Type B pancreatic cell (in vitro differentiated cells): ENCODE results near the gene UCN. TPM values are rescaled to one million over a fixed set of nuclear protein-coding genes. Genes with fewer than 3 reads are reported as not detected.

Experiments used
- DNase-seq: peaks from one replicate; pipeline ENCODE4 v3.0.0; 2021; ENCODE audit warnings: mixed read lengths; ENCODE audit not compliant: unreplicated experiment; ENCODE audit errors: extremely low spot score
- H3K27ac Mint-ChIP-seq: 2 replicates; pipeline ENCODE4 v1.8.0; 2021; ENCODE audit warnings: mild to moderate bottlenecking, mixed read lengths
- H3K27me3 Mint-ChIP-seq: 2 replicates; pipeline ENCODE4 v1.8.0; 2021; ENCODE audit warnings: mixed read lengths
- H3K36me3 Mint-ChIP-seq: 2 replicates; pipeline ENCODE4 v1.8.0; 2021; ENCODE audit warnings: mixed read lengths
- H3K4me1 Mint-ChIP-seq: one replicate; pipeline ENCODE4 v1.8.0; 2021; ENCODE audit warnings: mixed read lengths; ENCODE audit not compliant: unreplicated experiment
- H3K4me3 Mint-ChIP-seq: 2 replicates; pipeline ENCODE4 v1.8.0; 2021; ENCODE audit warnings: mild to moderate bottlenecking, mixed read lengths
- H3K9me3 Mint-ChIP-seq: 2 replicates; pipeline ENCODE4 v1.8.0; 2021; ENCODE audit warnings: mixed read lengths
- total RNA-seq: library from RNA; stranded (reverse); gene quantifications from 2 replicates; pipeline ENCODE4 v1.2.1, GENCODE V29; 2021; ENCODE audit warnings: low replicate concordance
- TF ChIP-seq, protein P1 (sequence below): fragments of 200-600 bp; sonication (generic); conservative IDR thresholded peaks from 2 replicates; pipeline ENCODE4 v1.5.0; 2021; ENCODE audit warnings: antibody characterized with exemption, mild to moderate bottlenecking

UCN gene
- total RNA-seq, 1 donor from 2014 or later = 4.1 TPM

DNA sequence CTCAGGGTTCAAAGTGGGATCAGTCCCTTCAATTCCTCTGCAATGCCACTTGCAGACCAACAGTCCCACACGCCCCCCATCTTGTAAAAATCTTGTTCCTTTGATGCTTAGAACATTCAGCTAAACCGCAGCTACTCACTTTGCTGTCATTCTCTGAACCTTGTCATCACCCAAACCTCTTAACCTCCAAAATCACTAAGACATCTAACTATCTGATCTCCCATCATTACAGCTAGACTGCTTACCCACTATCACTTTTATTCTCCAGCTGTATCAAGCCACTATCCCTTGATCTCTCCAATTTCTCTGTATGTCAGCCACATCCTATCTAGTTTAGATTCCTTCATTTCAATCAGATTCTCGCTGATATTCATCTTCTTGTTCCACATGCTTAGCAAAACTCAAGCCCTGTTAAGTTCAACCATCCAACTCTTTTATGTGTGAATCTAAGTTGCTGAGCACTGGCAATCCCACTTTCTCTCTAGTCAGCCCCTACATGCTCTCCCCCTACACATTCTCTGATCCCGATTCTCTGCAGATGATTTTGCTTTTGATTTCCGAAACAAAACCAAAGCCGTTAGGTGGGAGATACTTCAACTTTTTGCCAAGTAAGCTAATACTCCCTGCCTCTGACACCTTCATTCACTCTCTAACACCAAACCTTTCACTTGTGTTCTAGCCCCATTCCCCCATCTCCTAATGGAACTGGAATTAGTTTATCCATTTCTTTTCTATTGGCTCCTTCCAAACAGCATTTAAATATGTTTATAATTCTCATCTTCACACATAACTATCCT is 43.8 kb upstream of the UCN start:
- Mint-ChIP-seq H3K4me3 (no peak overlapping the region), H3K27ac (no peak overlapping the region), H3K4me1 (peaks cover 24% of the 10 kb centered on the region)

DNA sequence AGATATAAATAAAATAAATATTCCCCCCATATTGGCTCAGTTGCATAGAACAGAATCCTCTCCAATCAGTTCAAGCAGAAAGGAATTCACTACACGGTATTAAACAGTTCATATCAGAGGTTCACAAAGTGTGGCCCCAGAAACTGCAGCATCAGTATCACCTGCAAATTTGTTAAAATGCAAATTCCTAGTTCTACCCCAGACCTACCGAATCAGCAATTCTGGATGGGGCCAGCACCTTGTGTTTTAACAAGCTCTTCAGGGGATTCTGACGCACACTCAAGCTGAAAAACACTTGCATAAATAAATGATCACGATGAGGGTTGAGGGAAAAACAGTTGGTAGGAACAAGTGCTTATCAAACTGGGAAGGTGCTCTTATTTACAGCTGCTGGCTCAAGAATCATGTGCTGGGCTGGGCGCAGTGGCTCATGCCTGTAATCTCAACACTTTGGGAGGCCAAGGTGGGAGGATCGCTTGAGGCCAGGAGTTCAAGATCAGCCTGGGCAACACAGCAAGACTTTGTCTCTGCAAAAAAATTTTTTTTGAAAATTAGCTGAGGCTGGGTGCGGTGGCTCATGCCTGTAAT is 42.0 kb upstream of the UCN start:
- no peak for DNase-seq
- Mint-ChIP-seq H3K4me3 (no peak overlapping the region), H3K27ac (no peak overlapping the region), H3K36me3 (peaks cover 4% of the 10 kb centered on the region), H3K4me1 (peaks cover 20% of the 10 kb centered on the region), H3K9me3 (no peaks in the 10 kb centered on the region), H3K27me3 (no peaks in the 10 kb centered on the region)
- TF ChIP-seq, protein P1, sequence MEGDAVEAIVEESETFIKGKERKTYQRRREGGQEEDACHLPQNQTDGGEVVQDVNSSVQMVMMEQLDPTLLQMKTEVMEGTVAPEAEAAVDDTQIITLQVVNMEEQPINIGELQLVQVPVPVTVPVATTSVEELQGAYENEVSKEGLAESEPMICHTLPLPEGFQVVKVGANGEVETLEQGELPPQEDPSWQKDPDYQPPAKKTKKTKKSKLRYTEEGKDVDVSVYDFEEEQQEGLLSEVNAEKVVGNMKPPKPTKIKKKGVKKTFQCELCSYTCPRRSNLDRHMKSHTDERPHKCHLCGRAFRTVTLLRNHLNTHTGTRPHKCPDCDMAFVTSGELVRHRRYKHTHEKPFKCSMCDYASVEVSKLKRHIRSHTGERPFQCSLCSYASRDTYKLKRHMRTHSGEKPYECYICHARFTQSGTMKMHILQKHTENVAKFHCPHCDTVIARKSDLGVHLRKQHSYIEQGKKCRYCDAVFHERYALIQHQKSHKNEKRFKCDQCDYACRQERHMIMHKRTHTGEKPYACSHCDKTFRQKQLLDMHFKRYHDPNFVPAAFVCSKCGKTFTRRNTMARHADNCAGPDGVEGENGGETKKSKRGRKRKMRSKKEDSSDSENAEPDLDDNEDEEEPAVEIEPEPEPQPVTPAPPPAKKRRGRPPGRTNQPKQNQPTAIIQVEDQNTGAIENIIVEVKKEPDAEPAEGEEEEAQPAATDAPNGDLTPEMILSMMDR = no peak

More for the DNA sequence above, 43.8 kb upstream of the UCN start:
- TF ChIP-seq, protein P1 = no peak
- Mint-ChIP-seq H3K27me3 (no peaks in the 10 kb centered on the region), H3K9me3 (no peaks in the 10 kb centered on the region), H3K36me3 (peaks cover 11% of the 10 kb centered on the region)
- no peak for DNase-seq

DNA sequence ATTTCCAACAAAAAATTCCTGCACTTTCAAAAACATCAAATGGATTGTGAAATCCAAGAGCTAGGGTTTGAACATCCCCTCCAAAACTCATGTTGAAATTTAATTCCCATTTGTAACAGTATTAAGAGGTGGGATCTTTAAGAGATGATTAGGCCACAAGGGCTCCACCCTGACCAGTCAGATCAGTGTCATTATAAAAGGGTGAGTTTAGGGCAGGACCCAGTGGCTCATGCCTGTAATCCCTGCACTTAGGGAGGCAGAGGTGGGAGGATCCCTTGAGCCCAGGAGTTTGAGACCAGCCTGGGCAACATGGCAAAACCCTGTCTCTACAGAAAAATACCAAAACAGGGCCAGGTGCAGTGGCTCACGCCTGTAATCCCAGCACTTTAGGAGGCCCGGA is 39.4 kb upstream of the UCN start:
- Mint-ChIP-seq H3K27me3 (no peaks in the 10 kb centered on the region), H3K4me1 (peaks cover 9% of the 10 kb centered on the region), H3K36me3 (peaks cover 8% of the 10 kb centered on the region), H3K4me3 (no peak overlapping the region), H3K27ac (no peak overlapping the region), H3K9me3 (no peaks in the 10 kb centered on the region)
- DNase-seq = no peak
- TF ChIP-seq, protein P1 = no peak

DNA sequence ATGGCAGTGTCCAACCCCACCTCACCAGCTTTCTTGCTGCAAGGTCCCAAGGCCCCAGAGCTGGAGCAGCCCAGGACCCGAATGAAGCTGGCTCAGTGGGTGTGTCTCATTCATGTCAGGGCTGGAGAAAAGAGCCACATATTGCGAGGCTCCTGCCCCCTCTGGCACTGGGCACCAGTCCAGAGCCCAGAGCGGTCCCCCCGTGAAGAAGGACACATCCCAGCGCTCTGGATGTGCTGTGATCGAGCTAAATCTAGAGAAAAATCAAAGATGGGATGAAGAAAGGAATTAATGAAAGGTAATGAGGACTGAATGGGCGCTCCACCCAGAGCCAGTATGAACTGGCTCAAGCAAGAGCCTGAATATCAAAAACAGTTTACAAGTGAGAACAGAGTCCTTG is 27.9 kb upstream of the UCN start:
- no peaks in the 10 kb centered on the region for H3K9me3 Mint-ChIP-seq
- no peak for DNase-seq
- H3K27me3 Mint-ChIP-seq = no peaks in the 10 kb centered on the region
- no peak overlapping the region for H3K4me3 Mint-ChIP-seq
- H3K4me1 Mint-ChIP-seq = no peaks in the 10 kb centered on the region
- TF ChIP-seq, protein P1 = no peak
- peaks cover 15% of the 10 kb centered on the region for H3K36me3 Mint-ChIP-seq
- no peak overlapping the region for H3K27ac Mint-ChIP-seq

DNA sequence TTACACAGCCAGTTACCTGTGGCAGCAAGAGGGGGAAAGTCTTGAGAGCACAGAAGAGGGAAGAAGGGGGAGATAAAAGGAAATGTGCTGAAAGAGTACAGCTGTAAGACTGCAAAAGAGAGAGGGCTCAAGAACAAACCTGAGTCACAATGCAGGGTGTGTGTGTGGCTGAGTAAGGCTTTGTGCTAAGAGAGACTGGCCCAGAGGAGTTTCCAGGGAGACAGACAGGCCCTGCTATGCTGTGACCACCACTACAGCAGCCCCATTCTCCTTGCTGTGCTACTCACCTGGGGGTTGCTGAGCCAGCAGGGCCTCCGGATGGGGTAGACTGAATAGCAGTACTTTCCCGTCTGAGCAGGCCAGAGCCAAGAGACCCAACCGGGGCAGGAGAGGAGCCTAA is 27.1 kb upstream of the UCN start:
- no peak for DNase-seq
- Mint-ChIP-seq H3K9me3 (no peaks in the 10 kb centered on the region), H3K27ac (no peak overlapping the region), H3K4me1 (no peaks in the 10 kb centered on the region), H3K27me3 (no peaks in the 10 kb centered on the region), H3K4me3 (no peak overlapping the region), H3K36me3 (peaks cover 15% of the 10 kb centered on the region)
- TF ChIP-seq, protein P1 = no peak
